HG02943 (cell line): Measurements from ENCODE around the gene SRRM3.
"Not testable (repeated sequence)": the region's sequence is repeated elsewhere in the genome, so short reads cannot be mapped to it uniquely, and the experiment has no call there.

Experiments used
- ATAC-seq: cut with Tn5 transposase; IDR thresholded peaks from one replicate; pipeline ENCODE4 v1.9.1; 2021; ENCODE audit warnings: mild to moderate bottlenecking, low read depth, moderate library complexity; ENCODE audit not compliant: unreplicated experiment

Gene SRRM3

GRCh38 chr7:76334320-76334967 lies 132.7 kb downstream of the SRRM3 start:
- no peak for ATAC-seq

- ATAC-seq: not testable (repeated sequence)
Measured at GRCh38 chr7:76335417-76335816, 133.7 kb downstream of the SRRM3 start.

GRCh38 chr7:76336094-76336493 lies 134.4 kb downstream of the SRRM3 start:
- no peak for ATAC-seq
